IMR-90 (cell line): ENCODE results near the gene ADGRG1. TPM values are rescaled to one million over a fixed set of nuclear protein-coding genes. Genes with fewer than 3 reads are reported as not detected.

Source experiments
- ATAC-seq: fragments of 200-7000 bp; cut with Tn5 transposase; 2 replicates; pipeline ENCODE4 v1.9.1; 2020; ENCODE audit warnings: low read depth, mild to moderate bottlenecking, moderate library complexity
- BruUV-seq: library from RNA; stranded (reverse); fragments of 400-500 nt; replicated peaks from 2 replicates; lab custom pipeline; 2021; lab: Mats Ljungman, UMichigan
- CTCF ChIA-PET: fragments of 300-600 bp; formaldehyde crosslinking; extraction: SDS; loops from one replicate; lab custom pipeline; 2021; ENCODE audit warnings: antibody characterized with exemption; lab: Yijun Ruan, JAX
- POLR2A ChIA-PET: fragments of 300-600 bp; sonication (Branson Sonifier 250); formaldehyde crosslinking; loops from one replicate; lab custom pipeline; 2022; ENCODE audit warnings: antibody characterized with exemption; ENCODE audit not compliant: unreplicated experiment; lab: Charles Lee
- DNase-seq: peaks from one replicate; pipeline ENCODE4 v3.0.0; 2013
- H2AFZ ChIP-seq: replicated peaks from 2 replicates; pipeline ENCODE3; 2013; ENCODE audit warnings: low read length, mild to moderate bottlenecking; ENCODE audit not compliant: poor library complexity
- H2AK5ac ChIP-seq: 2 replicates; pipeline ENCODE4 v1.6.1; 2013; ENCODE audit warnings: low read depth, low read length, inconsistent platforms
- H2AK9ac ChIP-seq: replicated peaks from 2 replicates; pipeline ENCODE3; 2013; ENCODE audit warnings: mild to moderate bottlenecking, low read depth, low read length, moderate library complexity; ENCODE audit not compliant: poor library complexity
- H2BK120ac ChIP-seq: 2 replicates; pipeline ENCODE4 v1.6.1; 2013; ENCODE audit warnings: low read depth, low read length, inconsistent platforms
- H2BK15ac ChIP-seq: 3 replicates; pipeline ENCODE4 v1.6.1; 2013; ENCODE audit warnings: low read depth, low read length, inconsistent platforms
- H2BK20ac ChIP-seq: 2 replicates; pipeline ENCODE4 v1.6.1; 2013; ENCODE audit warnings: low read depth, mild to moderate bottlenecking, inconsistent platforms, low read length, moderate library complexity
- H2BK5ac ChIP-seq: 2 replicates; pipeline ENCODE4 v1.6.1; 2013; ENCODE audit warnings: mild to moderate bottlenecking, low read depth, low read length, inconsistent platforms; ENCODE audit not compliant: poor library complexity, severe bottlenecking
- H3K14ac ChIP-seq: replicated peaks from 2 replicates; pipeline ENCODE4 v1.6.1; 2013; ENCODE audit warnings: low read depth, low read length, inconsistent platforms
- H3K18ac ChIP-seq: 2 replicates; pipeline ENCODE4 v1.6.1; 2013; ENCODE audit warnings: low read depth, low read length, control low read depth
- H3K23ac ChIP-seq: 2 replicates; pipeline ENCODE4 v1.6.1; 2013; ENCODE audit warnings: low read depth, low read length, inconsistent platforms
- H3K27ac ChIP-seq: 2 replicates; pipeline ENCODE4 v1.5.1; 2013; ENCODE audit warnings: mild to moderate bottlenecking, control low read depth, low read length; ENCODE audit not compliant: insufficient read depth
- H3K27me3 ChIP-seq: 2 replicates; pipeline ENCODE4 v1.6.1; 2013; ENCODE audit warnings: low read length; ENCODE audit not compliant: control insufficient read depth, insufficient read depth
- H3K36me3 ChIP-seq: 2 replicates; pipeline ENCODE4 v1.6.1; 2013; ENCODE audit warnings: low read length, mixed read lengths; ENCODE audit not compliant: control insufficient read depth, insufficient read depth
- H3K4ac ChIP-seq: 2 replicates; pipeline ENCODE4 v1.6.1; 2013; ENCODE audit warnings: low read depth, low read length, inconsistent platforms
- H3K4me1 ChIP-seq: 2 replicates; pipeline ENCODE4 v1.6.1; 2013; ENCODE audit warnings: low read length, mixed read lengths; ENCODE audit not compliant: control insufficient read depth, insufficient read depth
- H3K4me2 ChIP-seq: 2 replicates; pipeline ENCODE4 v1.6.1; 2013; ENCODE audit warnings: low read depth, mild to moderate bottlenecking, control low read depth, low read length, moderate library complexity
- H3K4me3 ChIP-seq: 2 replicates; pipeline ENCODE4 v1.5.1; 2013; ENCODE audit warnings: low read depth, mild to moderate bottlenecking, control low read depth, low read length, moderate library complexity; ENCODE audit not compliant: insufficient read depth
- H3K56ac ChIP-seq: 2 replicates; pipeline ENCODE4 v1.6.1; 2013; ENCODE audit warnings: low read length, inconsistent platforms; ENCODE audit not compliant: insufficient read depth; ENCODE audit errors: extremely low read depth
- H3K79me1 ChIP-seq, 2 experiments: 2 replicates each; pipeline ENCODE4 v1.6.1; 2013; ENCODE audit warnings: low read length in 2 of 2, inconsistent platforms in 1 of 2, low read depth in 1 of 2
- H3K9ac ChIP-seq: 2 replicates; pipeline ENCODE4 v1.6.1; 2013; ENCODE audit warnings: low read depth, low read length, control low read depth
- H3K9me1 ChIP-seq: 2 replicates; pipeline ENCODE4 v1.6.1; 2013; ENCODE audit warnings: low read length, inconsistent platforms; ENCODE audit not compliant: insufficient read depth
- H3K9me3 ChIP-seq: 2 replicates; pipeline ENCODE4 v1.6.1; 2013; ENCODE audit warnings: low read length; ENCODE audit not compliant: control insufficient read depth, insufficient read depth
- H4K20me1 ChIP-seq: 2 replicates; pipeline ENCODE4 v1.6.1; 2013; ENCODE audit warnings: low read length, inconsistent platforms; ENCODE audit not compliant: insufficient read depth
- H4K5ac ChIP-seq: 2 replicates; pipeline ENCODE4 v1.6.1; 2013; ENCODE audit warnings: mild to moderate bottlenecking, low read depth, low read length, control low read depth
- H4K8ac ChIP-seq, 2 experiments: 2 replicates each; pipeline ENCODE4 v1.6.1; 2013; ENCODE audit warnings: low read depth in 2 of 2, low read length in 2 of 2, control low read depth in 1 of 2, inconsistent platforms in 1 of 2
- H4K91ac ChIP-seq: 2 replicates; pipeline ENCODE4 v1.6.1; 2013; ENCODE audit warnings: low read depth, low read length, inconsistent platforms; ENCODE audit not compliant: insufficient read depth
- BHLHE40 ChIP-seq: fragments of 150-350 bp; IDR thresholded peaks from 2 replicates; pipeline ENCODE4 v1.6.1; 2016; ENCODE audit warnings: mild to moderate bottlenecking, low read depth, low read length
- CEBPB ChIP-seq: IDR thresholded peaks from 2 replicates; pipeline ENCODE4 v1.6.1; 2012; ENCODE audit warnings: low read depth, low read length, improper control_type of control experiment
- CHD1 ChIP-seq: IDR thresholded peaks from 2 replicates; pipeline ENCODE4 v1.6.1; 2012; ENCODE audit warnings: low read depth, low read length, improper control_type of control experiment
- CTCF ChIP-seq: conservative IDR thresholded peaks from 2 replicates; pipeline ENCODE4 v1.5.1; 2012; ENCODE audit warnings: mild to moderate bottlenecking, low read depth, low read length, improper control_type of control experiment
- ELK1 ChIP-seq: fragments of 150-350 bp; IDR thresholded peaks from 2 replicates; pipeline ENCODE4 v1.6.1; 2016; ENCODE audit warnings: low read depth, mild to moderate bottlenecking, low read length, moderate library complexity, borderline replicate concordance
- FOS ChIP-seq: fragments of 150-350 bp; IDR thresholded peaks from 2 replicates; pipeline ENCODE4 v1.6.1; 2016; ENCODE audit warnings: low read depth, low read length
- MAFK ChIP-seq: IDR thresholded peaks from 2 replicates; pipeline ENCODE4 v1.6.1; 2012; ENCODE audit warnings: low read depth, low read length, improper control_type of control experiment
- MAZ ChIP-seq: IDR thresholded peaks from 2 replicates; pipeline ENCODE4 v1.6.1; 2012; ENCODE audit warnings: low read depth, mild to moderate bottlenecking, low read length, improper control_type of control experiment, moderate library complexity, borderline replicate concordance
- MXI1 ChIP-seq: IDR thresholded peaks from 2 replicates; pipeline ENCODE4 v1.6.1; 2012; ENCODE audit warnings: low read depth, mild to moderate bottlenecking, low read length, moderate library complexity, borderline replicate concordance
- NFE2L2 ChIP-seq: fragments of 150-350 bp; IDR thresholded peaks from 2 replicates; pipeline ENCODE4 v1.6.1; 2016; ENCODE audit warnings: low read depth, mild to moderate bottlenecking, low read length
- POLR2A ChIP-seq: IDR thresholded peaks from 2 replicates; pipeline ENCODE4 v1.6.1; 2012; ENCODE audit warnings: mild to moderate bottlenecking, low read depth, low read length
- RAD21 ChIP-seq: IDR thresholded peaks from 2 replicates; pipeline ENCODE4 v1.6.1; 2012; ENCODE audit warnings: low read length, improper control_type of control experiment
- RCOR1 ChIP-seq: IDR thresholded peaks from 2 replicates; pipeline ENCODE4 v1.6.1; 2012; ENCODE audit warnings: mild to moderate bottlenecking, low read length, improper control_type of control experiment; ENCODE audit not compliant: insufficient replicate concordance
- RFX5 ChIP-seq: IDR thresholded peaks from 2 replicates; pipeline ENCODE4 v1.8.0; 2012; ENCODE audit warnings: low read depth, mild to moderate bottlenecking, low read length, moderate library complexity
- SMC3 ChIP-seq: fragments of 150-350 bp; IDR thresholded peaks from 2 replicates; pipeline ENCODE4 v1.6.1; 2016; ENCODE audit warnings: low read depth, mild to moderate bottlenecking, antibody characterized with exemption, low read length, moderate library complexity
- USF2 ChIP-seq: fragments of 150-350 bp; IDR thresholded peaks from 2 replicates; pipeline ENCODE4 v1.6.1; 2017; ENCODE audit warnings: mild to moderate bottlenecking, antibody characterized with exemption, low read length, low read depth
- WGBS, 2 experiments: methylation state at CpG; one replicate each; pipeline versions ENCODE4 v1.1.5 to v1.1.7; 2013; ENCODE audit warnings: missing lambda C conversion rate in 2 of 2; ENCODE audit not compliant: insufficient read length in 1 of 2; ENCODE audit errors: extremely low coverage in 2 of 2; 5-methylcytosine and 5-hydroxymethylcytosine counted together
- dilution Hi-C: fragments of 300-500 bp; cut with HindIII; formaldehyde crosslinking; loops from one replicate; pipeline ENCODE4 v1.14.3; 2018; ENCODE audit warnings: low sequenced_read_pairs; ENCODE audit not compliant: unreplicated experiment
- in situ Hi-C: fragments of 300-500 bp; cut with MboI; formaldehyde crosslinking; loops from 3 replicates; pipeline ENCODE4 v1.14.3; 2019; ENCODE audit warnings: low sequenced_read_pairs, inconsistent platforms, mixed read lengths
- intact Hi-C: fragments of 100-400 bp; cut with micrococcal nuclease; formaldehyde crosslinking; loops from 2 replicates; pipeline ENCODE4 v1.10.0; 2022
- polyA plus RNA-seq, 3 experiments: library from polyadenylated mRNA; depleted of rRNA; stranded (reverse); fragments of >200 nt; gene quantifications; 2 replicates each; pipeline ENCODE4 v1.2.3, GENCODE V29; 2012; ENCODE audit warnings: low replicate concordance in 1 of 3
- total RNA-seq: library from RNA; depleted of rRNA; stranded (reverse); fragments of >200 nt; gene quantifications from 2 replicates; pipeline ENCODE4 v1.2.3, GENCODE V29; 2012

Gene ADGRG1
- total and polyA plus RNA-seq, 2 of the 4 experiments (the other 2 are of a cell fraction), result 0.90 to 8.4 TPM

- Histone ChIP-seq H2AFZ (no peak overlapping the region), H3K4me1 (peaks cover 19% of the 10 kb centered on the region), H2AK5ac (peak overlapping the region; percentile 48), H2AK9ac (no peak overlapping the region), H3K9me3 (no peaks in the 10 kb centered on the region), H3K23ac (peak overlapping the region; percentile 1; the same call in 1 of the 2 replicates), H3K18ac (peak overlapping the region; percentile 17; the same call in 1 of the 2 replicates), H3K36me3 (no peaks in the 10 kb centered on the region), H4K5ac (peak overlapping the region; percentile 8; the same call in 1 of the 2 replicates), H3K79me1 (no peaks in the 10 kb centered on the region), H4K20me1 (no peaks in the 10 kb centered on the region), H3K9me1 (peaks cover 7% of the 10 kb centered on the region; the same call in 1 of the 2 replicates), H2BK5ac (peak overlapping the region; percentile 52), H3K56ac (no peak overlapping the region), H4K91ac (peak overlapping the region; percentile 71), H3K4me2 (peak overlapping the region; percentile 26; the same call in 1 of the 2 replicates), H3K14ac (peak overlapping the region; percentile 66; the same call in 1 of the 2 replicates), H2BK120ac (peak overlapping the region; percentile 61), H3K4ac (peak overlapping the region; percentile 47), H3K4me3 (no peak overlapping the region), H3K27me3 (no peaks in the 10 kb centered on the region), H3K9ac (no peak overlapping the region), H3K27ac (peak overlapping the region; percentile 20), H2BK20ac (peak overlapping the region; percentile 90), H4K8ac (peak overlapping the region; percentile 33 to 36; a peak in 3 of 4 replicates), H2BK15ac (peak overlapping the region; percentile 27; the same call in 2 of the 3 replicates)
- ChIA-PET POLR2A (no interaction called here), CTCF (interaction anchor here (0.6 to 1.1 kb wide), 3 partner anchors 9 to 40 kb away, joined by 3 to 8 read pairs (median 4); no protein-coding TSS in a partner anchor)
- in situ Hi-C loops, result no loop called here
- no peak for TF ChIP-seq RAD21
- no peak for TF ChIP-seq POLR2A
- TF ChIP-seq USF2, result no peak
- no peak for TF ChIP-seq CHD1
- no peak for TF ChIP-seq CEBPB
- TF ChIP-seq RFX5, result no peak
- TF ChIP-seq MXI1, result no peak
- TF ChIP-seq ELK1, result no peak
- no peak for TF ChIP-seq MAFK
- no peak for TF ChIP-seq BHLHE40
- TF ChIP-seq SMC3, result no peak
- TF ChIP-seq CTCF, result no peak
- TF ChIP-seq MAZ, result no peak
- no peak for TF ChIP-seq RCOR1
- TF ChIP-seq FOS, result no peak
- no peak for TF ChIP-seq NFE2L2
- no TSS peak for BruUV-seq
- ATAC-seq (no peak), DNase-seq (no peak)
- dilution Hi-C loops, result no loop called here
- intact Hi-C loops, result loop anchor here (1.0 kb wide), 1 partner anchor 16 kb away; no protein-coding TSS in a partner anchor
- WGBS, 2 experiments, result no CpG with 5 or more reads among the region's 4 CpGs
Measured at GRCh38 chr16:57611706-57612105, 16.7 kb upstream of the ADGRG1 start.
